ENCODE data around the gene HSPB9. TPM values are rescaled to one million over a fixed set of nuclear protein-coding genes. Genes with fewer than 3 reads are reported as not detected.
A peak's percentile ranks its signal among the peaks of the same experiment; 100 is the strongest.

HSPB9 gene
- total RNA-seq, 6 donors from 2014 or later, result 0.15 to 1.0 TPM; not detected in 4

DNA sequence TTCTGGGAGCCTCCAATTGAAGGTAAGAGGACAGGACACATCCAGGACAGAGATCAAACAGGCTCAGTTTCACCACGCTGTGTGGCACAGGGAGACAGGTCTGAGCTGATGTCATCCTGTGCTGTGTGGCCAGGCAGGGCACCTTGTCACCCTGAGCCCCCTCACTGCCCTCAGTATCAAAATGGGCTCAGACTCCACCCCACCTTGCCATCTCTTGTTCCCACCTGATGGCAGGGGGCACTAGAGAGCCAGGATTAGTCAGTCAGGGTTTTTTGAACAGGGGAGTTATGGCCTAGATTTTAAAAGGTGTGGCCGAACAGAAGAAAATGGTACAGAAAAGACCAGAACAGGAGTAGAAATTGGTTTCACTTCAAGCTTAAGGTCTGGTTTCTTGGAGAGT is 4.1 kb upstream of the HSPB9 start:
- peaks cover 0 to 34% (median 3%) of the 10 kb centered on the region in 4 donors for H3K36me3 ChIP-seq
- DNase-seq (no peak), ATAC-seq (ENCODE audit: low FRiP score in 2 of 2) (no peak)
- no peaks in the 10 kb centered on the region for H3K27me3 ChIP-seq
- H3K4me3 ChIP-seq, result no peak overlapping the region
- no peak overlapping the region for H3K27ac ChIP-seq
- H3K9me3 ChIP-seq, result no peaks in the 10 kb centered on the region
- peaks cover 17 to 35% (median 20%) of the 10 kb centered on the region in 4 donors for H3K4me1 ChIP-seq
- TF ChIP-seq, protein P1, sequence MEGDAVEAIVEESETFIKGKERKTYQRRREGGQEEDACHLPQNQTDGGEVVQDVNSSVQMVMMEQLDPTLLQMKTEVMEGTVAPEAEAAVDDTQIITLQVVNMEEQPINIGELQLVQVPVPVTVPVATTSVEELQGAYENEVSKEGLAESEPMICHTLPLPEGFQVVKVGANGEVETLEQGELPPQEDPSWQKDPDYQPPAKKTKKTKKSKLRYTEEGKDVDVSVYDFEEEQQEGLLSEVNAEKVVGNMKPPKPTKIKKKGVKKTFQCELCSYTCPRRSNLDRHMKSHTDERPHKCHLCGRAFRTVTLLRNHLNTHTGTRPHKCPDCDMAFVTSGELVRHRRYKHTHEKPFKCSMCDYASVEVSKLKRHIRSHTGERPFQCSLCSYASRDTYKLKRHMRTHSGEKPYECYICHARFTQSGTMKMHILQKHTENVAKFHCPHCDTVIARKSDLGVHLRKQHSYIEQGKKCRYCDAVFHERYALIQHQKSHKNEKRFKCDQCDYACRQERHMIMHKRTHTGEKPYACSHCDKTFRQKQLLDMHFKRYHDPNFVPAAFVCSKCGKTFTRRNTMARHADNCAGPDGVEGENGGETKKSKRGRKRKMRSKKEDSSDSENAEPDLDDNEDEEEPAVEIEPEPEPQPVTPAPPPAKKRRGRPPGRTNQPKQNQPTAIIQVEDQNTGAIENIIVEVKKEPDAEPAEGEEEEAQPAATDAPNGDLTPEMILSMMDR (IDR thresholded peaks at IDR 0.05), result peak in 4 of 6 experiments; percentile 29 to 46 (median 34)
- TF ChIP-seq EP300 (IDR thresholded peaks at IDR 0.05), result no peak
- WGBS, 2 donors, result 77 to 82% methylated on average over 2 of the region's 2 CpGs

DNA sequence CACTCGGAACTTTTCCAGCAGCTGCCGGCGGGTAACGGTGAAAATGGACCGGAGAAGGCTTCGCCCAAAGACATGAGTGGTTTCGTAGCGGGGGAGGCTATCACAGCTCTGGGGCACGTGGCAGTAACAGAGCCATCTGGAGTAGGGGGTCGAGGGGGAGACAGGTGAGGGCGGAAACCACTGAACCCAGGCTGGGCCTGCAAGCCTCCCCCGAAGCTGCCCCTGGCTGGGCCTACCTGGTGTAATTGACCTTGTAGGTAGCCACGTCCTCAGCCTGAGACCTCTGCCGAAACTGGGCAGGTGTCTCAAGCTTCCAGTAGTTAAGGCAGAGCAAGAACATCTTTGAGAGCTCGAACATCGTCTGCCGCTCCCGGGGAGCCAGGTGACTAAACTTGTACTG is 3.3 kb upstream of the HSPB9 start:
- Histone ChIP-seq H3K27me3 (no peaks in the 10 kb centered on the region), H3K36me3 (peaks cover 0 to 28% (median 3%) of the 10 kb centered on the region in 4 donors), H3K4me3 (no peak overlapping the region), H3K4me1 (peaks cover 17 to 35% (median 20%) of the 10 kb centered on the region in 4 donors), H3K9me3 (no peaks in the 10 kb centered on the region), H3K27ac (no peak overlapping the region)
- DNase-seq (no peak), ATAC-seq (ENCODE audit: low FRiP score in 2 of 2) (no peak)
- TF ChIP-seq POLR2A (IDR thresholded peaks at IDR 0.05) (no peak), POLR2AphosphoS5 (IDR thresholded peaks at IDR 0.05) (no peak), EP300 (IDR thresholded peaks at IDR 0.05) (no peak)
- TF ChIP-seq, protein P1 (IDR thresholded peaks at IDR 0.05), result no peak
- 93 to 96% methylated on average over 16 to 17 of the region's 18 CpGs for WGBS, 2 donors

DNA sequence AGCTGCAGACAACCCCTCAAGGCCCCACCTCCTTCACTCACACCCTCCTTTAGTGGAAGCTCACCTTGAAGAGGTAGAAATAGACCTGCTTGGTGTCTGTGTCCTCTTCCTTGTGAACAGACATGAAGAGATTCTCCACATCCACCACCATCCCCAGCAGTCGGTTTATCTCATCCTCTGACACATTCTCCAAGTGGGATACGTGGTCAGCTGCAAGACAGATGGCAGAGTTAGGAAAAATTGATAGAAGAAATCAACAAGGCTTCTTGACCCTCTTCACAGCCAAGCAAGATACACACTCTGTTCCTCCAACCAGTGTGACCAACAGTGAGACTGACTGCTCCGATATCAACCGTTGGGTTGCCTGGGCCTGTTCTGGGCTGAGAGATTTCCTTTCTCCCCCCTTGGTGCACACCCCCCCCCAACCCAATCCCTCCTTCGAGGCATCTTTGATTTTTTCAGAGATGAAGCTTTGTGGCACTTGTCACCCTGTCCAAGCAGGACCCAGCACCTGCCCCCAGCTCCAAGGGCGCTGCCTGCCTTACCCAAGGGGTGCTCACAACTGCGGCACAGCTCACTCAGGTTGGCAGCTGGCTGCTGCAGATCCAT is 2.3 kb upstream of the HSPB9 start:
- ATAC-seq (ENCODE audit: low FRiP score in 2 of 2) (no peak), DNase-seq (no peak)
- peak overlapping the region in 1 of 4 donors; percentile 43 for H3K27ac ChIP-seq
- H3K27me3 ChIP-seq, result no peaks in the 10 kb centered on the region
- no peaks in the 10 kb centered on the region for H3K9me3 ChIP-seq
- TF ChIP-seq EP300 (IDR thresholded peaks at IDR 0.05), result no peak
- TF ChIP-seq POLR2AphosphoS5 (IDR thresholded peaks at IDR 0.05), result no peak
- TF ChIP-seq, protein P1 (IDR thresholded peaks at IDR 0.05), result no peak
- TF ChIP-seq POLR2A (IDR thresholded peaks at IDR 0.05), result no peak
- peak overlapping the region; percentile 82 to 94 (median 88) for H3K4me3 ChIP-seq
- H3K4me1 ChIP-seq, result peaks cover 17 to 35% (median 20%) of the 10 kb centered on the region in 4 donors
- H3K36me3 ChIP-seq, result peaks cover 4 to 33% (median 7%) of the 10 kb centered on the region in 4 donors
- WGBS, 2 donors, result 37 to 62% methylated on average over 5 to 7 of the region's 7 CpGs

DNA sequence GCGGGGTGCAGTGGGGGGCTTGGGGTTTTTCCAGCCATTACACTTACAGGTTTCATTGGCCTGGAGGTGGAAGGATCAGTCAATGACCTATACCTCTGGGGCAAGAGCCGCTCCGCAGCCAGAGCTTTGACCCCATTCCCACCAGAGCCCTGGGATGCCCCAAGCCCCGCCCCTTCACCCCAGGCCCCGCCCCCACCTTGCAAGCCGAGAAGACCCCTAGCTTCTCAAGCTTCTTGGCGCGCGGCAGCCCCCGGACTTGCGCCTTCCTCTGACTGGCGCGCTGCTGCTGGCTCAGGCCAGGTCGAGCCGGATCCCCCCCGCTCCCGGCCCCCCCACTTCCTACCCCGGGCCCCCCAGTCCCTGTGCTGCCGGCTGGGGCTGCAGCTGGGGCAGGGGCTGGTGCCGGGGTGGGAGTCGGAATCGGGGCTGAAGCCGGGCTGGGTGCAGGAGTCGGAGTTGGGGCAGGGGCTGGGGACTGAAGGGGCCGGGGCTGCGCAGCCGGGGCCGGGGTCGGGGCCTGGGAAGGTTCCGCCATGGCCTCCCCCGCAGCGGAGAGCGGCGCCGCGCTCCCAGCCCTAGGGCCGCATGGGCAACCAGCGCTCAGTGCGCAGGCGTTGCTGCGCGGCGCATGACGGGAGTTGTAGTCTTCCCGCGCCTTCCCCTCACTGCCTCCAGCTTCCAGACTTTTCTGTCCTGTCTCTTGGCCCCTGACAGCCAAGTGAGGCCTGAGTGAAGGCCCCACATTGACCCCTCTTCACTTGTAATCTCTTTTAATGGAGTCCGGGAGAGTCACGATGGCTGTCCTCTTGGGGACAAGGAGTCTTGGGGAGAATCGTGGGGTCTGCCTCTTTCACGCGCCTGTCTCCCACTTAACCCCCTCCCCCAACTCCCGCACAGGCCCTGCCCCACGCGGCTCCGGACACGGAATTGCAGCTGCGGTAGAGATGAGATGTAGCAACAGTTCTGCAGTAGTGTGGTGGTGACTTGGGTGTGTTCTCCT is 1.5 kb upstream of the HSPB9 start, which contains the start of gene KAT2A:
Gene KAT2A (minus strand): TSS at position 598 of the 1,000 bp plus-strand sequence. CDS start 63 bp downstream, at position 535.
- TF ChIP-seq EP300 (IDR thresholded peaks at IDR 0.05) (no peak), POLR2AphosphoS5 (IDR thresholded peaks at IDR 0.05) (peak in 1 of 2 donors; percentile 60), POLR2A (IDR thresholded peaks at IDR 0.05) (peak in 1 of 4 donors; percentile 52)
- TF ChIP-seq, protein P1 (IDR thresholded peaks at IDR 0.05), result no peak
- H3K9me3 ChIP-seq, result no peaks in the 10 kb centered on the region
- peak within 1 kb of the TSS; percentile 11 to 80 (median 52) for H3K27ac ChIP-seq
- H3K4me1 ChIP-seq, result peaks cover 17 to 35% (median 20%) of the 10 kb centered on the region in 4 donors
- WGBS, 2 donors, result 13 to 21% methylated on average over 19 to 20 of the region's 57 CpGs
- peaks cover 10 to 36% (median 15%) of the 10 kb centered on the region in 4 donors for H3K36me3 ChIP-seq
- peak within 1 kb of the TSS; percentile 82 to 94 (median 88) for H3K4me3 ChIP-seq
- no peaks in the 10 kb centered on the region for H3K27me3 ChIP-seq
- DNase-seq, result peak; percentile 85 to 97
- peak; percentile 85 to 96 for ATAC-seq (ENCODE audit: low FRiP score in 2 of 2)

Data from upper lobe of left lung (tissue), 6 donors.